ENCODE measurements around the gene OR2H2.

Gene OR2H2

DNA sequence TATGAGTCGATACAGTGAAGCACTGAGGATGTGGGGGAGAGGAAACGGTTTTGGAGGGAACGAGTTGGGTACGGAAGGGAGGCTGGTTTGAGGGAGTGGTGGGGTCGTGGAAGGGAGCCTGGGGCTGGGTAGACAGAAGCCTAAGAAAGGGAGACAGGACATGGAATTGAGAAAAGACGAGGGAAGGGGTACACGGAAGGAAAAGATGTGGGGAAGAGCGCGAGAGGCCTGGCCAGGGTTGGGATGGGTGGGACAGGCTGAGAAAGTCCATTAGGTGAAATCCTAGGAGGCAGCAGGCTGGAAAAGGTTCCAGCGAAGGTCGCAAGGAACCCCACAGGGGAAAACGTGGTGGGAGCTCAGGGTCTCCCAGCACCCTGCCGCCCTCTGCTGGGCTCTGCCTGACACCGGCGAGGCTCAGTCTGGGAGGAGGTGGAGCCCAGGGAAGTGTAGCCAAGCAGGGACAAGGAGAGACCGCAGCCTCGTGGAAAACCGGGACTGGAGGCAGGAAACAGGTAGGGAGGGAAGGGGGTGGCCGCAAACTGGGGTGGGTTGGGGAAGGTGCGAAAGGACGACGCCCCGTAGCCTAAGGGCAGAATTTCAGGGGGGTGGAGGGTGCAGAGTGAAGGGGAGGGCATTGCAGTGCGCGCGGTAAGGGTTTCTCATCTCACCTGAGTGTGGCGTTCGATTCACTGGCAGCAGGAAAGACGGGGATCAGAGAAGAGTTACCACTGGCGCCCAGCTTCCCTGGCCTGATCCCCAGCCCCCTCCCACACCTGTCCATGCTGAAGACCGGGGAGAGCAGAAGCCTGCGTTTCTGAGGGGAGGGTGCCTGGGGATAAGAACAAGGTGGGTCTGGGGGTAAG is 43.7 kb downstream of the OR2H2 start:
- WGBS, 2 experiments: 2% methylated on average over 32 of the region's 32 CpGs
- H3K27ac ChIP-seq (ENCODE audit: insufficient read depth, low read depth, low read length, poor library complexity, severe bottlenecking): peak overlapping the region; percentile 52
- no peaks in the 10 kb centered on the region for H3K9me3 ChIP-seq (ENCODE audit: control insufficient read depth, low read length)
- no peaks in the 10 kb centered on the region for H3K36me3 ChIP-seq (ENCODE audit: control insufficient read depth, insufficient read depth, low read length)
- H3K4me3 ChIP-seq (ENCODE audit: insufficient read depth, low read depth, low read length): peak overlapping the region; percentile 57
- peaks cover 57% of the 10 kb centered on the region for H3K4me1 ChIP-seq (ENCODE audit: control insufficient read depth, insufficient read depth, low read length)
- H3K27me3 ChIP-seq (ENCODE audit: control insufficient read depth, insufficient read depth, low read length, poor library complexity, severe bottlenecking): peaks cover 34% of the 10 kb centered on the region

GRCh38 chr6:29629571-29629970 is 44.6 kb downstream of the OR2H2 start:
- Histone ChIP-seq H3K4me1 (ENCODE audit: control insufficient read depth, insufficient read depth, low read length) (peaks cover 47% of the 10 kb centered on the region), H3K9me3 (ENCODE audit: control insufficient read depth, low read length) (no peaks in the 10 kb centered on the region), H3K36me3 (ENCODE audit: control insufficient read depth, insufficient read depth, low read length) (no peaks in the 10 kb centered on the region), H3K4me3 (ENCODE audit: insufficient read depth, low read depth, low read length) (peak overlapping the region; percentile 57), H3K27ac (ENCODE audit: insufficient read depth, low read depth, low read length, poor library complexity, severe bottlenecking) (no peak overlapping the region), H3K27me3 (ENCODE audit: control insufficient read depth, insufficient read depth, low read length, poor library complexity, severe bottlenecking) (peaks cover 34% of the 10 kb centered on the region)
- WGBS, 2 experiments: 62 to 63% methylated on average over 1 to 2 of the region's 2 CpGs

DNA sequence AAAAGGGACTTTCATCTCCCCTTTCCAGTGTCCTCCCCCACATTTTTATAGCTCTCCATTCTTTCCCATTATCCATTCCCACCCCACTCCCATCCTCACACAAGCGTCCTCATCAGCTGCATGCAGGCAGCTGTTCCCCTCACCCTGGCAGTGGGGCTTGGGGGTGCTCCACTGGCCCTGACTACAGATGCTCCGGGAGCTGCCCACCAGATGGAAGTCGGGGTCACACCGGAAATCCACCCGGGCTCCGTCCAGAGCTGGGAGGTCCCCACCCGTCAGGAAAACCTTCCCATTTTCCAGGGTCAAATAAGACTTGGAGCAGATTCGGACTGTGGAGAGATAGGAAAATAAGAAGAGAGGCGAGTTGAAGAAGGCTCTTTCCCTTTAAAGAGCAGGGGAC is 45.4 kb downstream of the OR2H2 start:
- Histone ChIP-seq H3K4me3 (ENCODE audit: insufficient read depth, low read depth, low read length) (no peak overlapping the region), H3K36me3 (ENCODE audit: control insufficient read depth, insufficient read depth, low read length) (no peaks in the 10 kb centered on the region), H3K4me1 (ENCODE audit: control insufficient read depth, insufficient read depth, low read length) (peaks cover 41% of the 10 kb centered on the region), H3K27me3 (ENCODE audit: control insufficient read depth, insufficient read depth, low read length, poor library complexity, severe bottlenecking) (peaks cover 34% of the 10 kb centered on the region), H3K27ac (ENCODE audit: insufficient read depth, low read depth, low read length, poor library complexity, severe bottlenecking) (no peak overlapping the region), H3K9me3 (ENCODE audit: control insufficient read depth, low read length) (no peaks in the 10 kb centered on the region)
- 34 to 40% methylated on average over 9 of the region's 9 CpGs for WGBS, 2 experiments

DNA sequence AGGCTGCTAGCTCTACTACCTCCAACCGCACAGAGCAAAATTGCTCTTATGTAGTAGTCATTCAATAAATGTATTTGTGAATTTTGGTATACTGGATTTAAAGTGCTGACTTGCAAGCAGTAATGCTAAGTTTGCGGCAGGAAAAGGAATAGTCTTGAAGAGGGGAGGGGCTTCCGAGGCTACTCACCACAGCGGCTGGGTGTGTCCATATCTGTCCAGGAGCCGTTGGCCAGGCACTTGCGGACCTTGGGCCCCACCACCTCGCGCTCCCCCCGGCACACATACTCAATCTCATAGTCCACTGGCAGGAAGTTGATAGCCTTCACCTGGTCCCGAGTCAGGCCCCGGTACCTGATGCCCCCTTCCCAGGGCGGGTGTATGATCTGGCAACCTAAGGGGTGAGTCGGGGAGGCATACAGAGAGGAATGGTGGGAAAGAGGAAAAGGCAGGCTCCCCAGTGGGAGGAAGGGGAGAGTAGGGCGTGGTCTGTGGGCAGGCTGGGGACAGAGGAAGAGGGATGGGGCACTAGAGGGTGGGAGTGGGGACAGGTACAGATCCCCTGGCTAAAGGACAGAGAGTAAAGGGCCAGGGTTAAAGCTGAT is 46.4 kb downstream of the OR2H2 start:
- Histone ChIP-seq H3K4me1 (ENCODE audit: control insufficient read depth, insufficient read depth, low read length) (peaks cover 31% of the 10 kb centered on the region), H3K9me3 (ENCODE audit: control insufficient read depth, low read length) (no peaks in the 10 kb centered on the region), H3K27me3 (ENCODE audit: control insufficient read depth, insufficient read depth, low read length, poor library complexity, severe bottlenecking) (peaks cover 31% of the 10 kb centered on the region), H3K27ac (ENCODE audit: insufficient read depth, low read depth, low read length, poor library complexity, severe bottlenecking) (no peak overlapping the region), H3K36me3 (ENCODE audit: control insufficient read depth, insufficient read depth, low read length) (no peaks in the 10 kb centered on the region), H3K4me3 (ENCODE audit: insufficient read depth, low read depth, low read length) (peak overlapping the region; percentile 66)
- 8 to 10% methylated on average over 14 of the region's 14 CpGs for WGBS, 2 experiments

- H3K4me1 ChIP-seq (ENCODE audit: control insufficient read depth, insufficient read depth, low read length): peaks cover 26% of the 10 kb centered on the region
- no peaks in the 10 kb centered on the region for H3K9me3 ChIP-seq (ENCODE audit: control insufficient read depth, low read length)
- H3K4me3 ChIP-seq (ENCODE audit: insufficient read depth, low read depth, low read length): peak overlapping the region; percentile 66
- H3K27ac ChIP-seq (ENCODE audit: insufficient read depth, low read depth, low read length, poor library complexity, severe bottlenecking): no peak overlapping the region
- no peaks in the 10 kb centered on the region for H3K36me3 ChIP-seq (ENCODE audit: control insufficient read depth, insufficient read depth, low read length)
- 1% methylated on average over 53 of the region's 53 CpGs for WGBS, 2 experiments
- H3K27me3 ChIP-seq (ENCODE audit: control insufficient read depth, insufficient read depth, low read length, poor library complexity, severe bottlenecking): peaks cover 31% of the 10 kb centered on the region
Measured at GRCh38 chr6:29631860-29632731, 47.2 kb downstream of the OR2H2 start.

- H3K4me3 ChIP-seq (ENCODE audit: insufficient read depth, low read depth, low read length): peak within 1 kb of the TSS; percentile 66
- peaks cover 31% of the 10 kb centered on the region for H3K27me3 ChIP-seq (ENCODE audit: control insufficient read depth, insufficient read depth, low read length, poor library complexity, severe bottlenecking)
- peak within 1 kb of the TSS; percentile 83 for H3K27ac ChIP-seq (ENCODE audit: insufficient read depth, low read depth, low read length, poor library complexity, severe bottlenecking)
- WGBS, 2 experiments: 0% methylated on average over 56 to 57 of the region's 57 CpGs
- no peaks in the 10 kb centered on the region for H3K36me3 ChIP-seq (ENCODE audit: control insufficient read depth, insufficient read depth, low read length)
- no peaks in the 10 kb centered on the region for H3K9me3 ChIP-seq (ENCODE audit: control insufficient read depth, low read length)
- peaks cover 26% of the 10 kb centered on the region for H3K4me1 ChIP-seq (ENCODE audit: control insufficient read depth, insufficient read depth, low read length)
Measured at GRCh38 chr6:29632789-29633533, 48.0 kb downstream of the OR2H2 start, which contains the start of gene GABBR1. TSS of gene GABBR1 (minus strand) at chr6:29633183. CDS start at chr6:29632385, 798 bp downstream.

- Histone ChIP-seq H3K27ac (ENCODE audit: insufficient read depth, low read depth, low read length, poor library complexity, severe bottlenecking) (peak overlapping the region; percentile 83), H3K36me3 (ENCODE audit: control insufficient read depth, insufficient read depth, low read length) (no peaks in the 10 kb centered on the region)
- WGBS, 2 experiments: 1% methylated on average over 9 of the region's 9 CpGs
Measured at GRCh38 chr6:29633534-29633905, 48.6 kb downstream of the OR2H2 start.

DNA sequence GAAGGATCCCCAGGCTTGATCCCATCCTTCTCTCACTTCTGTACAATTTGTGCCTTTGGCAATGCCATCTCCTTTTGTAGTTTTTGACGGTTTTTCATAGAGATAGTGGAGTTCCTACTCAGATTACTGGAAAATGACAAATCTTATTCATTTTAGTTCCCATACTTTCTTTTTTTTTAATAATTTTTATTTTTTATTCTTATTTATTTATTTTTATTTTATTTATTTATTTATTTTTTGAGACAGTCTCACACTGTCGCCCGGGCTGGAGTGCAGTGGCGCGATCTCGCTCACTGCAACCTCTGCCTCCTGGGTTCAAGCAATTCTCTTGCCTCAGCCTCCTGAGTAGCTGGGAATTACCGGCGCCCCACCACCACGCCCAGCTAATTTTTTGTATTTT is 52.3 kb downstream of the OR2H2 start:
- 92 to 95% methylated on average over 8 to 9 of the region's 9 CpGs for WGBS, 2 experiments
- H3K27me3 ChIP-seq (ENCODE audit: control insufficient read depth, insufficient read depth, low read length, poor library complexity, severe bottlenecking): peaks cover under 1% of the 10 kb centered on the region
- no peak overlapping the region for H3K27ac ChIP-seq (ENCODE audit: insufficient read depth, low read depth, low read length, poor library complexity, severe bottlenecking)
- H3K9me3 ChIP-seq (ENCODE audit: control insufficient read depth, low read length): no peaks in the 10 kb centered on the region
- no peaks in the 10 kb centered on the region for H3K4me1 ChIP-seq (ENCODE audit: control insufficient read depth, insufficient read depth, low read length)
- no peak overlapping the region for H3K4me3 ChIP-seq (ENCODE audit: insufficient read depth, low read depth, low read length)
- H3K36me3 ChIP-seq (ENCODE audit: control insufficient read depth, insufficient read depth, low read length): no peaks in the 10 kb centered on the region

More at GRCh38 chr6:29633534-29633905, 48.6 kb downstream of the OR2H2 start:
- no peaks in the 10 kb centered on the region for H3K9me3 ChIP-seq (ENCODE audit: control insufficient read depth, low read length)
- peak overlapping the region; percentile 66 for H3K4me3 ChIP-seq (ENCODE audit: insufficient read depth, low read depth, low read length)
- H3K27me3 ChIP-seq (ENCODE audit: control insufficient read depth, insufficient read depth, low read length, poor library complexity, severe bottlenecking): peaks cover 31% of the 10 kb centered on the region
- peaks cover 26% of the 10 kb centered on the region for H3K4me1 ChIP-seq (ENCODE audit: control insufficient read depth, insufficient read depth, low read length)

All from ectodermal cell (in vitro differentiated cells).